Adrenal gland (tissue), 5 donors: Measurements from ENCODE around the gene RPL10.

Experiments used
- CTCF ChIP-seq, 6 experiments: fragments of 450-650 bp in 4 of 6; fragments of 200-600 bp in 2 of 6; sonication (generic) in 1 of 6; IDR thresholded peaks; 1 replicate in 5 of 6; 2 replicates in 1 of 6; pipeline versions ENCODE4 v1.5.1 to v1.8.0; 2016 to 2021; ENCODE audit warnings: antibody characterized with exemption in 6 of 6, mild to moderate bottlenecking in 2 of 6, moderate library complexity in 1 of 6
- POLR2A ChIP-seq, 2 donors: fragments of 450-650 bp; IDR thresholded peaks; one replicate each; pipeline ENCODE4 v1.6.1; 2017; ENCODE audit warnings: antibody characterized with exemption in 2 of 2, mild to moderate bottlenecking in 2 of 2, moderate library complexity in 1 of 2
- donor health status: DM: no; HTN: no; CAD: no.

- no peak for TF ChIP-seq CTCF (IDR thresholded peaks at IDR 0.05)
- no peak for TF ChIP-seq POLR2A (IDR thresholded peaks at IDR 0.05)
Measured at GRCh38 chrX:154432210-154432609, 34.0 kb downstream of the RPL10 start.
